ENCODE data around the gene CLEC4D.
"Not testable (repeated sequence)": the region's sequence is repeated elsewhere in the genome, so short reads cannot be mapped to it uniquely, and the experiment has no call there.

The CLEC4D gene

GRCh38 chr12:8527250-8528130 is 14.2 kb downstream of the CLEC4D start:
- no peak for FAIRE-seq

GRCh38 chr12:8532045-8532444 is 18.7 kb downstream of the CLEC4D start:
- FAIRE-seq (no peak), DNase-seq (ENCODE audit: low spot score) (no peak)

More at GRCh38 chr12:8527250-8528130, 14.2 kb downstream of the CLEC4D start:
- no peak for DNase-seq (ENCODE audit: low spot score)

- peak; percentile 13 for FAIRE-seq
- DNase-seq (ENCODE audit: low spot score) = not testable (repeated sequence)
Measured at GRCh38 chr12:8537820-8538219, 24.5 kb downstream of the CLEC4D start.

- FAIRE-seq = peak; percentile 89
- DNase-seq (ENCODE audit: low spot score) = not testable (repeated sequence)
Measured at GRCh38 chr12:8540831-8541230, 27.5 kb downstream of the CLEC4D start, which contains the start of gene CLEC4E. TSS of gene CLEC4E (minus strand) at chr12:8540905. CDS start at chr12:8540797, 108 bp downstream.

GRCh38 chr12:8541562-8541961 is 28.3 kb downstream of the CLEC4D start:
- DNase-seq (ENCODE audit: low spot score) (no peak), FAIRE-seq (no peak)

- DNase-seq (ENCODE audit: low spot score) = peak; percentile 80
- FAIRE-seq = no peak
Measured at GRCh38 chr12:8544295-8544694, 31.0 kb downstream of the CLEC4D start.

- DNase-seq (ENCODE audit: low spot score) (no peak), FAIRE-seq (no peak)
Measured at GRCh38 chr12:8546591-8546990, 33.3 kb downstream of the CLEC4D start.

GRCh38 chr12:8547645-8548044 is 34.3 kb downstream of the CLEC4D start:
- DNase-seq (ENCODE audit: low spot score) (no peak), FAIRE-seq (no peak)

GRCh38 chr12:8548192-8548591 is 34.9 kb downstream of the CLEC4D start:
- no peak for FAIRE-seq
- DNase-seq (ENCODE audit: low spot score) = no peak

GRCh38 chr12:8549381-8549780 is 36.1 kb downstream of the CLEC4D start:
- FAIRE-seq (no peak), DNase-seq (ENCODE audit: low spot score) (peak; percentile 32)

- no peak for FAIRE-seq
- DNase-seq (ENCODE audit: low spot score) = no peak
Measured at GRCh38 chr12:8553088-8553627, 39.9 kb downstream of the CLEC4D start.

GRCh38 chr12:8554451-8555195 is 41.3 kb downstream of the CLEC4D start:
- peak; percentile 84 for DNase-seq (ENCODE audit: low spot score)
- FAIRE-seq = peak; percentile 98

- FAIRE-seq (no peak), DNase-seq (ENCODE audit: low spot score) (no peak)
Measured at GRCh38 chr12:8556531-8557097, 43.3 kb downstream of the CLEC4D start.

- FAIRE-seq (peak; percentile 87), DNase-seq (ENCODE audit: low spot score) (peak; percentile 50)
Measured at GRCh38 chr12:8559676-8560075, 46.4 kb downstream of the CLEC4D start.

GRCh38 chr12:8561011-8561410 is 47.7 kb downstream of the CLEC4D start:
- DNase-seq (ENCODE audit: low spot score) (no peak), FAIRE-seq (no peak)

- DNase-seq (ENCODE audit: low spot score) (no peak), FAIRE-seq (no peak)
Measured at GRCh38 chr12:8562310-8562709, 49.0 kb downstream of the CLEC4D start.

- no peak for FAIRE-seq
Measured at GRCh38 chr12:8563356-8563755, 50.1 kb downstream of the CLEC4D start.

GRCh38 chr12:8564656-8565055 is 51.4 kb downstream of the CLEC4D start:
- no peak for DNase-seq (ENCODE audit: low spot score)
- FAIRE-seq = peak; percentile 23

More at GRCh38 chr12:8563356-8563755, 50.1 kb downstream of the CLEC4D start:
- no peak for DNase-seq (ENCODE audit: low spot score)

GRCh38 chr12:8566052-8566451 is 52.7 kb downstream of the CLEC4D start:
- peak; percentile 5 for FAIRE-seq
- DNase-seq (ENCODE audit: low spot score) = not testable (repeated sequence)

- DNase-seq (ENCODE audit: low spot score) (no peak), FAIRE-seq (peak; percentile 58)
Measured at GRCh38 chr12:8566525-8566924, 53.2 kb downstream of the CLEC4D start.

Measured in urothelium cell line (cell line).